ENCODE results near the gene VPS35. TPM values are rescaled to one million over a fixed set of nuclear protein-coding genes. Genes with fewer than 3 reads are reported as not detected.

VPS35 gene
- total and polyA plus RNA-seq, 2 of the 13 experiments (the other 11 are each of a cell fraction or from before 2014, with no cell fraction given): 30.7 to 136 TPM

GRCh38 chr16:46629331-46630219 is 59.4 kb downstream of the VPS35 start (continued):
- TF ChIP-seq ZNF646 (CRISPR knock-in tag; IDR thresholded peaks at IDR 0.05) (no peak), RBM22 (optimal IDR thresholded peaks at IDR 0.05; ENCODE audit: low read length) (no peak), HIVEP1 (CRISPR knock-in tag; IDR thresholded peaks at IDR 0.05) (no peak), HOXA3 (CRISPR knock-in tag; IDR thresholded peaks at IDR 0.05) (no peak), MYNN (CRISPR knock-in tag; IDR thresholded peaks at IDR 0.05; ENCODE audit: low read depth) (no peak), SMARCE1 (IDR thresholded peaks at IDR 0.05; ENCODE audit: borderline replicate concordance) (no peak), CREB1 (IDR thresholded peaks at IDR 0.05) (no peak), CREB1 (CRISPR knock-in tag; IDR thresholded peaks at IDR 0.05) (peak; percentile 38; the same call in 1 of the 2 replicates), FOXM1 (CRISPR knock-in tag; IDR thresholded peaks at IDR 0.05) (no peak), ZNF629 (CRISPR knock-in tag; conservative IDR thresholded peaks at IDR 0.05) (no peak), FOSL2 (CRISPR knock-in tag; IDR thresholded peaks at IDR 0.05) (no peak), ZIK1 (CRISPR knock-in tag; IDR thresholded peaks at IDR 0.05; ENCODE audit: borderline replicate concordance, low read depth) (no peak), ATF6 (CRISPR knock-in tag; conservative IDR thresholded peaks at IDR 0.05) (no peak), KLF9 (CRISPR knock-in tag; IDR thresholded peaks at IDR 0.05; ENCODE audit: low read depth) (no peak), MXD1 (CRISPR knock-in tag; IDR thresholded peaks at IDR 0.05) (no peak), ZBTB2 (CRISPR knock-in tag; IDR thresholded peaks at IDR 0.05; ENCODE audit: low read depth) (no peak), ZNF431 (CRISPR knock-in tag; IDR thresholded peaks at IDR 0.05; ENCODE audit: borderline replicate concordance, low read depth) (no peak), ZNF224 (CRISPR knock-in tag; IDR thresholded peaks at IDR 0.05) (peak; percentile 76; the same call in 1 of the 2 replicates), AGO2 (optimal IDR thresholded peaks at IDR 0.05; ENCODE audit: low read depth, low read length) (no peak), ZNF572 (CRISPR knock-in tag; IDR thresholded peaks at IDR 0.05) (no peak), IRF2 (CRISPR knock-in tag; IDR thresholded peaks at IDR 0.05) (no peak)
